Parathyroid adenoma (tissue), 2 donors: ENCODE measurements around the gene CFAP58.

ENCODE experiments used
- H2AFZ ChIP-seq: fragments of 300-600 bp; sonication (generic); one replicate; pipeline ENCODE4 v1.7.0; 2017; ENCODE audit warnings: antibody characterized with exemption, mild to moderate bottlenecking
- H3K27ac ChIP-seq: fragments of 300-600 bp; sonication (generic); one replicate; pipeline ENCODE4 v1.7.0; 2017
- H3K27me3 ChIP-seq: fragments of 300-600 bp; sonication (generic); one replicate; pipeline ENCODE4 v1.7.0; 2017; ENCODE audit warnings: low read length; ENCODE audit not compliant: control insufficient read depth, insufficient read depth
- H3K36me3 ChIP-seq: fragments of 300-600 bp; sonication (generic); one replicate; pipeline ENCODE4 v1.7.0; 2017; ENCODE audit warnings: low read length; ENCODE audit not compliant: control insufficient read depth, insufficient read depth
- H3K4me1 ChIP-seq: fragments of 300-600 bp; sonication (generic); one replicate; pipeline ENCODE4 v1.7.0; 2017; ENCODE audit warnings: control low read depth
- H3K4me2 ChIP-seq: fragments of 300-600 bp; sonication (generic); one replicate; pipeline ENCODE4 v1.7.0; 2017; ENCODE audit warnings: low read length
- H3K4me3 ChIP-seq: fragments of 300-600 bp; sonication (generic); one replicate; pipeline ENCODE4 v1.7.0; 2017; ENCODE audit warnings: low read depth, low read length
- H3K79me2 ChIP-seq: fragments of 300-600 bp; sonication (generic); one replicate; pipeline ENCODE4 v1.7.0; 2017; ENCODE audit warnings: control low read depth
- H3K9ac ChIP-seq: fragments of 300-600 bp; sonication (generic); one replicate; pipeline ENCODE4 v1.7.0; 2017; ENCODE audit warnings: mild to moderate bottlenecking
- H3K9me3 ChIP-seq: fragments of 300-600 bp; sonication (generic); one replicate; pipeline ENCODE4 v1.7.0; 2017; ENCODE audit warnings: low read length; ENCODE audit not compliant: control insufficient read depth
- CTCF ChIP-seq: fragments of 300-600 bp; sonication (generic); IDR thresholded peaks from one replicate; pipeline ENCODE4 v1.7.0; 2017; ENCODE audit warnings: antibody characterized with exemption, mild to moderate bottlenecking
- donor health status: primary hyperparathyroidism.

The CFAP58 gene

GRCh38 chr10:104307576-104308438 lies 45.8 kb upstream of the CFAP58 start:
- no peak for TF ChIP-seq CTCF
- no peak overlapping the region for H3K4me3 ChIP-seq
- no peaks in the 10 kb centered on the region for H3K36me3 ChIP-seq
- no peaks in the 10 kb centered on the region for H3K9me3 ChIP-seq
- H3K27ac ChIP-seq, result no peak overlapping the region
- peaks cover 22% of the 10 kb centered on the region for H3K4me1 ChIP-seq
- no peak overlapping the region for H3K9ac ChIP-seq
- H3K4me2 ChIP-seq, result no peak overlapping the region
- H3K79me2 ChIP-seq, result no peaks in the 10 kb centered on the region
- no peak overlapping the region for H2AFZ ChIP-seq
- no peaks in the 10 kb centered on the region for H3K27me3 ChIP-seq

GRCh38 chr10:104308439-104308903 lies 45.2 kb upstream of the CFAP58 start:
- Histone ChIP-seq H3K4me3 (no peak overlapping the region), H3K4me2 (no peak overlapping the region), H3K36me3 (no peaks in the 10 kb centered on the region), H3K4me1 (peaks cover 22% of the 10 kb centered on the region), H3K27me3 (no peaks in the 10 kb centered on the region), H3K9me3 (no peaks in the 10 kb centered on the region), H2AFZ (no peak overlapping the region), H3K79me2 (no peaks in the 10 kb centered on the region), H3K9ac (no peak overlapping the region), H3K27ac (no peak overlapping the region)
- TF ChIP-seq CTCF, result no peak

GRCh38 chr10:104309980-104310978 lies 43.4 kb upstream of the CFAP58 start:
- H3K4me3 ChIP-seq, result no peak overlapping the region
- H3K4me2 ChIP-seq, result no peak overlapping the region
- TF ChIP-seq CTCF, result no peak
- H2AFZ ChIP-seq, result no peak overlapping the region
- peaks cover 2% of the 10 kb centered on the region for H3K79me2 ChIP-seq
- H3K9ac ChIP-seq, result no peak overlapping the region
- H3K36me3 ChIP-seq, result no peaks in the 10 kb centered on the region
- peaks cover 7% of the 10 kb centered on the region for H3K4me1 ChIP-seq
- H3K27me3 ChIP-seq, result no peaks in the 10 kb centered on the region
- H3K9me3 ChIP-seq, result no peaks in the 10 kb centered on the region
- H3K27ac ChIP-seq, result no peak overlapping the region

GRCh38 chr10:104311184-104311720 lies 42.4 kb upstream of the CFAP58 start:
- H3K4me2 ChIP-seq, result no peak overlapping the region
- no peak overlapping the region for H2AFZ ChIP-seq
- H3K36me3 ChIP-seq, result no peaks in the 10 kb centered on the region
- no peaks in the 10 kb centered on the region for H3K27me3 ChIP-seq
- no peak overlapping the region for H3K27ac ChIP-seq
- peaks cover 2% of the 10 kb centered on the region for H3K79me2 ChIP-seq
- no peak overlapping the region for H3K9ac ChIP-seq
- H3K4me1 ChIP-seq, result no peaks in the 10 kb centered on the region
- TF ChIP-seq CTCF, result no peak
- H3K4me3 ChIP-seq, result no peak overlapping the region
- no peaks in the 10 kb centered on the region for H3K9me3 ChIP-seq
